Ectodermal cell (in vitro differentiated cells): Measurements from ENCODE around the gene SND1.

Source experiments
- H3K27ac ChIP-seq: 2 replicates; pipeline ENCODE4 v1.7.0; 2013; ENCODE audit warnings: mild to moderate bottlenecking, low read depth, low read length; ENCODE audit not compliant: insufficient read depth, poor library complexity, severe bottlenecking
- H3K27me3 ChIP-seq: 2 replicates; pipeline ENCODE4 v1.7.0; 2013; ENCODE audit warnings: mild to moderate bottlenecking, low read length; ENCODE audit not compliant: insufficient read depth, control insufficient read depth, poor library complexity, severe bottlenecking
- H3K36me3 ChIP-seq: one replicate; pipeline ENCODE4 v1.7.0; 2013; ENCODE audit warnings: low read length; ENCODE audit not compliant: control insufficient read depth, insufficient read depth
- H3K4me1 ChIP-seq: one replicate; pipeline ENCODE4 v1.7.0; 2013; ENCODE audit warnings: low read length; ENCODE audit not compliant: control insufficient read depth, insufficient read depth
- H3K4me3 ChIP-seq: 2 replicates; pipeline ENCODE4 v1.7.0; 2013; ENCODE audit warnings: low read depth, low read length, control low read depth; ENCODE audit not compliant: insufficient read depth
- H3K9me3 ChIP-seq: 2 replicates; pipeline ENCODE4 v1.7.0; 2013; ENCODE audit warnings: mild to moderate bottlenecking, low read length, moderate library complexity; ENCODE audit not compliant: control insufficient read depth
- WGBS, 2 experiments: methylation state at CpG; one replicate each; pipeline ENCODE4 v1.1.7; 2013; ENCODE audit warnings: missing lambda C conversion rate in 2 of 2; 5-methylcytosine and 5-hydroxymethylcytosine counted together

The SND1 gene

DNA sequence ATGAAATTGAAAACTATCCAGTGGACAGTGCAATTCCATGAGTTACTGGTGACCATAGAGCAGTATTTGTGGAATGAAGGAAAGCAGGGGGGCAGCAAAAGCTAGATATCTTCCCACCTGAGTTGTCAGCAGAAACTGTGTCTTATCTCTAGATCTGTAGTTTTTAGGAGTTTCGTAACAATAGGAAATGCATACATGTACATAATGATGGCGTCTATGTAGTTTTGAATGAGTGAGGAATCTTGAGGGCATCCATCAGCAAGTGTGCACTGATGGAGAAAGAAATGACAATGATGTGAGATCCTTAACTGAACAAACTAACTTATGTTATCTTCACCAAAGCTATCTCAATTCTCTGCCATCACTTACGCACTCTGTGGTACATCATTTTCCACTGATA, 264.7 kb downstream of the SND1 start:
- H3K9me3 ChIP-seq = no peaks in the 10 kb centered on the region
- no peaks in the 10 kb centered on the region for H3K4me1 ChIP-seq
- WGBS, 2 experiments = 98 to 99% methylated on average over 3 of the region's 3 CpGs
- no peaks in the 10 kb centered on the region for H3K36me3 ChIP-seq
- H3K27ac ChIP-seq = no peak overlapping the region
- H3K4me3 ChIP-seq = no peak overlapping the region
- H3K27me3 ChIP-seq = no peaks in the 10 kb centered on the region

DNA sequence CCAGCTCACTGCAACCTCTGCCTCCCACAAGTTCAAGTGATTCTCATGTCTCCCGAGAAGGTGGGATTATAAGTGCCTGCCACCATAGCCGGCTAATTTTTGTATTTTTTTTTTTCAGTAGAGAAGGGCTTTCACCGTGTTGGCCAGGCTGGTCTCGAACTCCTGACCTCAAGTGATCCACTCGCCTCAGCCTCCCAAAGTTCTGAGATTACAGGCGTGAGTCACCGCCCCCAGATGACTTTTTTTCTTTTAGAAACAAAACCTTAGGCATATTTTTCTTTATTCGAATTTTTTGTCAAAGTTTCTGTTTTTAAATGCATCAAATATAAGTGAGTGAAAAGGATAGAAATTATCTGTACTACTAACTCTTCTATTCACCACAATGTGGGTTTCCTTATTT, 266.1 kb downstream of the SND1 start:
- no peaks in the 10 kb centered on the region for H3K9me3 ChIP-seq
- no peak overlapping the region for H3K4me3 ChIP-seq
- no peaks in the 10 kb centered on the region for H3K36me3 ChIP-seq
- H3K27me3 ChIP-seq = no peaks in the 10 kb centered on the region
- whole genome bisulfite sequencing, 2 experiments = 90 to 91% methylated on average over 7 of the region's 8 CpGs
- H3K27ac ChIP-seq = no peak overlapping the region
- H3K4me1 ChIP-seq = no peaks in the 10 kb centered on the region

- Histone ChIP-seq H3K9me3 (no peaks in the 10 kb centered on the region), H3K36me3 (no peaks in the 10 kb centered on the region), H3K4me1 (no peaks in the 10 kb centered on the region), H3K4me3 (no peak overlapping the region), H3K27me3 (no peaks in the 10 kb centered on the region), H3K27ac (no peak overlapping the region)
- WGBS, 2 experiments = 74 to 91% methylated on average over 2 of the region's 2 CpGs
Measured at GRCh38 chr7:127920787-127921438, 268.9 kb downstream of the SND1 start.

DNA sequence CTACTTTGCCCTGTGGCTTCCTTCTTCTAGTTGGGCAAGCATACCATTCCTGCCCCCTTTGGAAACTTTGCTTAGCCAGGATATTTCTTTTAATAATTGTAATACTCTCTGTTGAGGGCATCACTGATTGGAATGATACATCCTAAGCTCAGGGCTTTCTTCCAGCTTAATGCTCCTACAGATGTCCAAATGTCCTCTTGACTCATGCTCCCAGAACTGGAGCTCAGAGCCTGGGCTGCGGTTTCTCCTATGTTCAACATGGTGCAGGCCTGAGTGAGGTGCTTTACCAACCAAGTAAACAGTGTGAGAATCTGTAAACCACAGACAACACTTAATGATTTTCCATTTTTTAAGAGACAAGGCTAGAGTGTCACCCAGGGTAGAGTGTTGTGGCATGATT, 270.7 kb downstream of the SND1 start:
- Histone ChIP-seq H3K9me3 (no peaks in the 10 kb centered on the region), H3K4me1 (no peaks in the 10 kb centered on the region), H3K27ac (no peak overlapping the region), H3K27me3 (no peaks in the 10 kb centered on the region), H3K4me3 (no peak overlapping the region), H3K36me3 (no peaks in the 10 kb centered on the region)
- 82 to 95% methylated on average over 1 of the region's 1 CpG for WGBS, 2 experiments

DNA sequence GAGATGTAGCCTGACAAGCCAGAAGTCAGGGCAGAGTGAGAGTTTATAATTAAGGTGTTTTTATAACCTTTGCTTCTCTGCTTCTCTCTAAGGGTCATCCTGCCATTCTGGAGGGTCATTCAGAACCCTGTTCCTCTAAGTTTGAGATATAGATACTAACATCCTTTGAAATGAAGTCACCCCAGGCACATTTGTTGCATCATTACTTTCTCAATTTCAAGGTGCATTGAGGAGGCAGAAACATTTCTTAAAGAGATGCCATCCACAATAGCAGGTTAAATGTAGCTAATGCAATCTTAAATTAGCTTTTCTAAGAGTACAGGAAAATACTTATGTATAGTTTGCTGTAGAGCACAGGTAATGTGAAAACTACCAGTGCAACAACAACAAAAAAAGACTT, 272.9 kb downstream of the SND1 start:
- Histone ChIP-seq H3K4me1 (no peaks in the 10 kb centered on the region), H3K9me3 (no peaks in the 10 kb centered on the region), H3K4me3 (no peak overlapping the region), H3K27me3 (no peaks in the 10 kb centered on the region), H3K27ac (no peak overlapping the region), H3K36me3 (peaks cover 5% of the 10 kb centered on the region)

DNA sequence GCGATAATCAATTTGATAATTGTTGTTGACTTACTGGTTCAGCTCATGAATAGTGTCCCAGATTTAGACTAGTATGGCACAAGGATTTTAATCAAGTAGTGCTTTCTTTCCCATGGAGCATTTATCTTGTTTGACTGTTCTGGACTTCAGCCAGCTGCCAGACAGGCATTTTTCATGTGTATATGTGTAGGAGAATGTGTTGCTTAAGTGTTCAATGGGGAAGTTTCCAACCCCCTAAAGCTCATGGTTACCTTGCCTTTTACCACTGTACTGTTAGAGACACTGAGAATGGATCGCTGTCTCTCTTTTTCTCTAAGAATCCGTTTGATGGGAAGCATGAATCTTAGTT, 275.3 kb downstream of the SND1 start:
- WGBS, 2 experiments = 93 to 99% methylated on average over 3 of the region's 3 CpGs
- Histone ChIP-seq H3K27ac (no peak overlapping the region), H3K4me3 (no peak overlapping the region), H3K4me1 (no peaks in the 10 kb centered on the region), H3K9me3 (no peaks in the 10 kb centered on the region), H3K27me3 (no peaks in the 10 kb centered on the region), H3K36me3 (peaks cover 13% of the 10 kb centered on the region)

DNA sequence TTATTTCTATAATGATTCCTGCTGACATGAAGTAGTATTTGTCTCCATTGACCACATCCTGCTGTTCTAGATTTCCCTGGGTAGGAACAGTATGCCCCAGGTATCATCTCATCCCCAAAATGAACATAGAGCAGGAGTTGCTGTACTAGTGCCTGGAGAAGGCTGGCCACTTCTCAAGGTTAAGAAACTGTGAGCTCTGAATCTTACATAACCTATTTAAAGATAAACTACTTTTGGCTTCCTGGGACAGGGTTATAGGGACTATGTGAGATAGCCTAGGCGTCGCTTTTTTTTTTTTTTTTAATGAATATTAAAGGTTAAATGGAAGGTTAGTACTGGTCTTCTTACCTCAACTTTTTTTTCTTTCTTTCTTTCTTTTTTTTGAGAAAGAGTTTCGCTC, 276.2 kb downstream of the SND1 start:
- WGBS, 2 experiments = 94 to 100% methylated on average over 1 to 3 of the region's 3 CpGs
- peaks cover 13% of the 10 kb centered on the region for H3K36me3 ChIP-seq

GRCh38 chr7:127928852-127929251, 276.9 kb downstream of the SND1 start:
- peaks cover 13% of the 10 kb centered on the region for H3K36me3 ChIP-seq
- WGBS, 2 experiments = 92 to 97% methylated on average over 6 of the region's 6 CpGs
- H3K9me3 ChIP-seq = no peaks in the 10 kb centered on the region
- no peaks in the 10 kb centered on the region for H3K4me1 ChIP-seq
- no peak overlapping the region for H3K4me3 ChIP-seq
- H3K27me3 ChIP-seq = no peaks in the 10 kb centered on the region
- no peak overlapping the region for H3K27ac ChIP-seq

More for the DNA sequence above, 276.2 kb downstream of the SND1 start:
- no peaks in the 10 kb centered on the region for H3K9me3 ChIP-seq
- H3K27ac ChIP-seq = no peak overlapping the region
- H3K4me3 ChIP-seq = no peak overlapping the region
- no peaks in the 10 kb centered on the region for H3K4me1 ChIP-seq
- H3K27me3 ChIP-seq = no peaks in the 10 kb centered on the region

DNA sequence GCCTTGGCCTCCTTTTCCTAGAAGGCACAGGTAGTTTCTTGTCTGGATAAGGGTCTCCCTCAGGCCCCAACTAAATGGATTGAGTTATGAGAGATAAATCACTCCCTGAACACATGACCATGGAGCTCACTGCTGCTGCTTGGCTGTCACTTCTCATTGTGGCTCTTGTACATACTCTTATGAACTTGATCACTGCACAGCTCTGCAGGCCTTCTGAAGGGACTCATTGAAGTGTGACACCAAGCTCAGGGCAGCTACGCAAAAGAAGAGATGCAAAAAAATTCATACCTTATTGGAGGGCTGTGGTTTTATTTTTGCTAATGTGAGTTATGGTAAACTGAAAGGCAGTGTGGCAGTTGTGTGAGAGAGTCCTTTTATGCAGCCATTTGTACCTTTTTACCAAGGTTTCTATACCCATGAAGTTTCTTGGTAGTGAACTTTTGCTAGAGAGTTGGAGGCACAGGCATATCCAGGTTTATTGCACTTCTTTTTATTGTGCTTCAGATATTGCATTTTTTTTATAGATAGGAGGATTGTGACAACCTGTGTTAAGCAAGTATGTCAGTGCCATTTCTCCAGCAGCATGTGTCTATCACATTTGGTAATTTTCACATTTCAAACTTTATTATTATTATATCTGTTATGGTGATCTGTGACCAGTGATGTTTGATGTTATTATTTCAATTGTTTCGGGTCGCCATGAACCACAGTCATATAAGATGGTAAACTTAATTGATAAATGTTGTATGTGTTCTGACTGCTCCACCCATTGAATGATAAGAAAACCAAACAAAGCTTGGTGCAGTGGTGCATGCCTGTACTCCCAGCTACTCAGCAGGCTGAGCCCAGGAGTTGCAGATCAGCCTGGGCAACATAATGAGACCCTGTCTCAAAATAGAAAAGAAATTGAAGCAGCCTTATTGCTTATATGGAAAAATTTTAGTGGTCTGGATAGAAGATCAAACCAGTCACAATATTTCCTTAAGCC, 278.6 kb downstream of the SND1 start:
- 96 to 97% methylated on average over 3 of the region's 3 CpGs for WGBS, 2 experiments
- Histone ChIP-seq H3K27ac (no peak overlapping the region), H3K27me3 (no peaks in the 10 kb centered on the region), H3K4me1 (no peaks in the 10 kb centered on the region), H3K36me3 (peaks cover 13% of the 10 kb centered on the region), H3K9me3 (no peaks in the 10 kb centered on the region), H3K4me3 (no peak overlapping the region)

DNA sequence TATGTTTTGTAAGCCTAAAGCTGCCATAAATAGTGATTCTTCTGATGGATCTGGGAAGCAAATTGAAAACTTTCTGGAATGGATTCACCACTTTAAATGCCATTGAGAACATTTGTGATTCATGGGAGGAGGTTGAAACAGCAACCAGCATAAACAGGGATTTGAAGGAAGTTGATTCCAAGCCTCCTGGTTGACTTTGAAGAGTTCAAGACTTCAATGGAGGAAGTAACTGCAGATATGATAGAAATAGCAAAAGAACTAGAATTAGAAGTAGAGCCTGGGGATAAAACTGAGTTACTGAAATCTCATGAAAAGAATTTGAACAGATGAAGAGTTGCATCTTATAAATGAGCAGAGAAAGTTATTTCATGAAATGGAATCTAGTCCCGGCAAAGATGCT, 280.1 kb downstream of the SND1 start:
- H3K36me3 ChIP-seq = peaks cover 13% of the 10 kb centered on the region
- no peaks in the 10 kb centered on the region for H3K9me3 ChIP-seq
- no peaks in the 10 kb centered on the region for H3K27me3 ChIP-seq
- WGBS, 2 experiments = 96 to 100% methylated on average over 1 of the region's 1 CpG
- H3K4me1 ChIP-seq = no peaks in the 10 kb centered on the region
- no peak overlapping the region for H3K27ac ChIP-seq
- H3K4me3 ChIP-seq = no peak overlapping the region
